ENCODE measurements around the gene AFF3. TPM values are rescaled to one million over a fixed set of nuclear protein-coding genes. Genes with fewer than 3 reads are reported as not detected.

Gene AFF3
- total and polyA plus RNA-seq, 10 of the 15 experiments (the other 5 are each of a cell fraction or from before 2014, with no cell fraction given): 0.26 to 5.5 (median 3.0) TPM

DNA sequence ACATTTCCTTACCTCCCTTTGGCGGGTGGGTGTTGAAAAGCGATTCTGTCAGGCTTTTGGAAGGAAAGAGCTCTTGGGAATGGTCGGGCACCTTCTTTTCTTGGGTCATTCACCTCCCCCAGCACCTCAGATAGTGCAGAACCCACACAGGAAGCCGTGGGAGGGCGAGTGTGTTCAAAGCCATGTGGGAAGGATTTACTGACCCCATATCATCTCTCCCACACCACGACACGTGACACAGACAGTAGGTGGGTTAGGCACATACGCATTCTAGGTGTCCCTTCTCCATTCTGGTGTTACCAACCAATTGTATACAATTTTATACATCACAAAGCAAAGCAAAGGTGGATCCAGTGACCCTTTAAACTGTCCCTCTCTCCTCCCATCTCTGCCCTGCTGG is 388.9 kb downstream of the AFF3 start:
- intact Hi-C loops (cut with micrococcal nuclease; ENCODE audit: unreplicated experiment): no loop called here
- H4K20me1 ChIP-seq (ENCODE audit: control insufficient read depth, insufficient read depth): no peaks in the 10 kb centered on the region
- H3K9ac ChIP-seq (ENCODE audit: control insufficient read depth, insufficient read depth, low read length): no peak overlapping the region
- no peak for ATAC-seq
- H3K27me3 ChIP-seq (replicated peaks in 1 of 2; ENCODE audit: control insufficient read depth in 2 of 2, insufficient read depth in 2 of 2, low read length in 1 of 2): no peaks in the 10 kb centered on the region
- 30% methylated on average over 8 of the region's 8 CpGs for WGBS (ENCODE audit: insufficient coverage, insufficient replicate concordance, low lambda C conversion rate, missing lambda C conversion rate)
- H3K4me1 ChIP-seq (ENCODE audit: control insufficient read depth, insufficient read depth, low read length): no peaks in the 10 kb centered on the region
- no peaks in the 10 kb centered on the region for H3K79me2 ChIP-seq (ENCODE audit: control insufficient read depth, insufficient read depth, low read length)
- ChIA-PET RAD21 (ENCODE audit: unreplicated experiment) (no interaction called here), POLR2A (no interaction called here), SMC1A (ENCODE audit: uncharacterized antibody, unreplicated experiment) (no interaction called here), CTCF (no interaction called here)
- in situ Hi-C loops (cut with MboI): no loop called here
- no peak for DNase-seq (ENCODE audit: low read depth, low spot score)
- no peak for FAIRE-seq
- TF ChIP-seq, protein P1, sequence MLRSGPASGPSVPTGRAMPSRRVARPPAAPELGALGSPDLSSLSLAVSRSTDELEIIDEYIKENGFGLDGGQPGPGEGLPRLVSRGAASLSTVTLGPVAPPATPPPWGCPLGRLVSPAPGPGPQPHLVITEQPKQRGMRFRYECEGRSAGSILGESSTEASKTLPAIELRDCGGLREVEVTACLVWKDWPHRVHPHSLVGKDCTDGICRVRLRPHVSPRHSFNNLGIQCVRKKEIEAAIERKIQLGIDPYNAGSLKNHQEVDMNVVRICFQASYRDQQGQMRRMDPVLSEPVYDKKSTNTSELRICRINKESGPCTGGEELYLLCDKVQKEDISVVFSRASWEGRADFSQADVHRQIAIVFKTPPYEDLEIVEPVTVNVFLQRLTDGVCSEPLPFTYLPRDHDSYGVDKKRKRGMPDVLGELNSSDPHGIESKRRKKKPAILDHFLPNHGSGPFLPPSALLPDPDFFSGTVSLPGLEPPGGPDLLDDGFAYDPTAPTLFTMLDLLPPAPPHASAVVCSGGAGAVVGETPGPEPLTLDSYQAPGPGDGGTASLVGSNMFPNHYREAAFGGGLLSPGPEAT (IDR thresholded peaks at IDR 0.05; ENCODE audit: low read depth): no peak
- TF ChIP-seq RUNX3 (IDR thresholded peaks at IDR 0.05; ENCODE audit: low read length): peak; percentile 40
- H3K36me3 ChIP-seq (ENCODE audit: control insufficient read depth in 2 of 2, insufficient read depth in 2 of 2, low read length in 1 of 2): no peaks in the 10 kb centered on the region
- no peak overlapping the region for H3K4me3 ChIP-seq
- no peak overlapping the region for H3K27ac ChIP-seq (ENCODE audit: control insufficient read depth, insufficient read depth)
- no peak overlapping the region for H3K4me2 ChIP-seq (ENCODE audit: control insufficient read depth, insufficient read depth)
- no TSS peak for BruUV-seq (replicated peaks)
- no peak overlapping the region for H2AFZ ChIP-seq (ENCODE audit: control insufficient read depth, low read depth, low read length)
- no peaks in the 10 kb centered on the region for H3K9me3 ChIP-seq (replicated peaks; ENCODE audit: control insufficient read depth, insufficient read depth, low read length)

DNA sequence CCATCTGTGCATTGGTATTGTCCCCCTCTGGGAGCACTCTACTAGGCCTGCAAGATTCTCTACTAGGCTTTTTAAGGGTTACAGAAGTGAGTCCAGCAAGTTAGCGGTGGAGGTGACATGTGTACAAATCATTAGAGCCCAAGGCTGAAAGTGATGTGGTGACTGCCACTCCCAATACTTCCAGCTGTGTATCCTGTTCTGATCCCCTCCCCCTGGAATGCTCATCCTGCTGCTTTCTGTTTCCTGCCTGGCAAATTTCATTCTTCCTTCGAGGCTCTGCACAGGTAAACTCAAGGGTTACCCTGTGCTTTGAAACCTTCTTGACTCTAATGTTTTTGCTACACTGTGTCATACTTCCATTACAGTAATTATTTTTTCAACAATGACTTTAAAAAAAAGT is 394.0 kb downstream of the AFF3 start:
- H3K4me3 ChIP-seq: no peak overlapping the region
- ATAC-seq (no peak), FAIRE-seq (no peak), DNase-seq (ENCODE audit: low read depth, low spot score) (no peak)
- intact Hi-C loops (cut with micrococcal nuclease; ENCODE audit: unreplicated experiment) (no loop called here), in situ Hi-C loops (cut with MboI) (no loop called here)
- H3K9me3 ChIP-seq (replicated peaks; ENCODE audit: control insufficient read depth, insufficient read depth, low read length): no peaks in the 10 kb centered on the region
- H3K9ac ChIP-seq (ENCODE audit: control insufficient read depth, insufficient read depth, low read length): no peak overlapping the region
- POLR2A ChIA-PET: no interaction called here
- TF ChIP-seq, protein P2, sequence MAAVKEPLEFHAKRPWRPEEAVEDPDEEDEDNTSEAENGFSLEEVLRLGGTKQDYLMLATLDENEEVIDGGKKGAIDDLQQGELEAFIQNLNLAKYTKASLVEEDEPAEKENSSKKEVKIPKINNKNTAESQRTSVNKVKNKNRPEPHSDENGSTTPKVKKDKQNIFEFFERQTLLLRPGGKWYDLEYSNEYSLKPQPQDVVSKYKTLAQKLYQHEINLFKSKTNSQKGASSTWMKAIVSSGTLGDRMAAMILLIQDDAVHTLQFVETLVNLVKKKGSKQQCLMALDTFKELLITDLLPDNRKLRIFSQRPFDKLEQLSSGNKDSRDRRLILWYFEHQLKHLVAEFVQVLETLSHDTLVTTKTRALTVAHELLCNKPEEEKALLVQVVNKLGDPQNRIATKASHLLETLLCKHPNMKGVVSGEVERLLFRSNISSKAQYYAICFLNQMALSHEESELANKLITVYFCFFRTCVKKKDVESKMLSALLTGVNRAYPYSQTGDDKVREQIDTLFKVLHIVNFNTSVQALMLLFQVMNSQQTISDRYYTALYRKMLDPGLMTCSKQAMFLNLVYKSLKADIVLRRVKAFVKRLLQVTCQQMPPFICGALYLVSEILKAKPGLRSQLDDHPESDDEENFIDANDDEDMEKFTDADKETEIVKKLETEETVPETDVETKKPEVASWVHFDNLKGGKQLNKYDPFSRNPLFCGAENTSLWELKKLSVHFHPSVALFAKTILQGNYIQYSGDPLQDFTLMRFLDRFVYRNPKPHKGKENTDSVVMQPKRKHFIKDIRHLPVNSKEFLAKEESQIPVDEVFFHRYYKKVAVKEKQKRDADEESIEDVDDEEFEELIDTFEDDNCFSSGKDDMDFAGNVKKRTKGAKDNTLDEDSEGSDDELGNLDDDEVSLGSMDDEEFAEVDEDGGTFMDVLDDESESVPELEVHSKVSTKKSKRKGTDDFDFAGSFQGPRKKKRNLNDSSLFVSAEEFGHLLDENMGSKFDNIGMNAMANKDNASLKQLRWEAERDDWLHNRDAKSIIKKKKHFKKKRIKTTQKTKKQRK (IDR thresholded peaks at IDR 0.05; ENCODE audit: low read depth, low read length): no peak
- no peaks in the 10 kb centered on the region for H3K27me3 ChIP-seq (replicated peaks in 1 of 2; ENCODE audit: control insufficient read depth in 2 of 2, insufficient read depth in 2 of 2, low read length in 1 of 2)
- SMC1A ChIA-PET (ENCODE audit: uncharacterized antibody, unreplicated experiment): no interaction called here
- no peaks in the 10 kb centered on the region for H3K4me1 ChIP-seq (ENCODE audit: control insufficient read depth, insufficient read depth, low read length)
- no peaks in the 10 kb centered on the region for H4K20me1 ChIP-seq (ENCODE audit: control insufficient read depth, insufficient read depth)
- H3K4me2 ChIP-seq (ENCODE audit: control insufficient read depth, insufficient read depth): no peak overlapping the region
- no peaks in the 10 kb centered on the region for H3K36me3 ChIP-seq (ENCODE audit: control insufficient read depth in 2 of 2, insufficient read depth in 2 of 2, low read length in 1 of 2)
- H2AFZ ChIP-seq (ENCODE audit: control insufficient read depth, low read depth, low read length): no peak overlapping the region
- BruUV-seq (replicated peaks): no TSS peak
- H3K79me2 ChIP-seq (ENCODE audit: control insufficient read depth, insufficient read depth, low read length): no peaks in the 10 kb centered on the region
- 42% methylated on average over 2 of the region's 2 CpGs for WGBS (ENCODE audit: insufficient coverage, insufficient replicate concordance, low lambda C conversion rate, missing lambda C conversion rate)
- RAD21 ChIA-PET (ENCODE audit: unreplicated experiment): no interaction called here
- CTCF ChIA-PET: no interaction called here
- H3K27ac ChIP-seq (ENCODE audit: control insufficient read depth, insufficient read depth): no peak overlapping the region

Measured in GM12878 (cell line).